SH-SY5Y (cell line): ENCODE data around the gene STEAP2.

Experiments used
- GATA2 ChIP-seq: IDR thresholded peaks from 2 replicates; pipeline ENCODE4 v1.6.1; 2011; ENCODE audit warnings: mild to moderate bottlenecking, low read depth, low read length
- GATA3 ChIP-seq: IDR thresholded peaks from 2 replicates; pipeline ENCODE4 v1.6.1; 2011; ENCODE audit warnings: low read depth, mild to moderate bottlenecking, low read length, moderate library complexity

DNA sequence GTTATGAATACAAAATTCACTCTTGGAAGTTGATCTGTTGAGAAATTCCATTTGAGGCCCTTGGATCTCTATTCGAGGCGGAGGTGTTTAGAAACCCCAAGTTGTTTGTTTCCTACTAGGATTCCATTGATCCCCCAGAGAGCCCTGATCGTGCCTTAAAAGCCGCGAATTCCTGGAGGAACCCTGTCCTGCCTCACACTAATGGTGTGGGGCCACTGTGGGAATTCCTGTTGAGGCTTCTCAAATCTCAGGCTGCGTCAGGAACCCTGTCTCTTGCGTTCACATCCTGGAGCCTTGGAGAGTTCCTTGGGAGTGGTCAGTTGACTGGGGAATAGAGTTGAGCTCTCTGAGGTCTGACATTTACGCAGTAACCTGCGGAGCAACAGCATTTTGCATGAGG lies 34.6 kb downstream of the STEAP2 start:
- no peak for TF ChIP-seq GATA2
- TF ChIP-seq GATA3: no peak
